ENCODE measurements around the gene DBNL. TPM values are rescaled to one million over a fixed set of nuclear protein-coding genes. Genes with fewer than 3 reads are reported as not detected.

DBNL gene
- total and polyA plus RNA-seq, 2 of the 13 experiments (the other 11 are each of a cell fraction or from before 2014, with no cell fraction given) = 20.8 to 35.1 TPM

DNA sequence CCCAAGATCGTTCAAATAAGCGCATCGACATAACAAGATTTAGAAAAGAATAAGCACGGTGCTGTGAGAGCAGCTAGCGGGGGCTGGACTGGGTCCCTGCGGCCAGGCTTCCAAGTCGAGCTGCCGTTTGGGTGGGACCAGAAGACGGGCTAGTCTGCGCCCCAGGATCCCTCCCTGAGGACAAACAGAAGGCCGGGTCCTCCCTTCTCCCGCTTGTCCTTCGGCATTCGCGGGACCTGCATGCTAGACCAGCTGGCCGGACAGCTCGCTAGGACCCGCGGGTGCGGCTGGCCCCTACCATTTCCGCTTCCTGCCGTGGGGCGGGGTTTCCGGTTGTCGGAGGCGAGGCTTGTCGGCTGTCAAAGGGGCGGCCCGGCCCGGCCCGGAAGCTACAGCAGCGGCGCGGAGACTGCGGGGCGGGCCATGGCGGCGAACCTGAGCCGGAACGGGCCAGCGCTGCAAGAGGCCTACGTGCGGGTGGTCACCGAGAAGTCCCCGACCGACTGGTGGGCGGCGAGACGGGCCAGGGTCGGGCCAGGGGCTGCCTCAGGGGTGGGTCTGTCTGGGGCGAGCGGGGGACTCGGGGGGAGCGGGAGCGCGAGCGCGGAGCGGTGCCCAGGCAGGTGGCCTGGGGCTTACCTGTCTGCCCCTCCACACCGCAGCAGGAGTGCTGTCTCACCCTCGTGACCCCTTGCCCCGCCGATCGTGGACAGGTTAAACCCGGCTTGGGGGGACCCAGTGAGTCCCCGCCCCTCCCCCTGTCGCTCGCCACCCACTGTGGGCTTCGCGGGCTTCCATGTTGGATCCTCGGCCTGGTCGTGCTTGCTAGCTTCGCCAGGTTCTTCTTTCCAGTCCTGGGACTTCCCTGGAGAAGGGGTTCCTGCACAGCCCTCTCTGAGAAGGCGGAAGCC lies at the start of gene DBNL (continued):
- TF ChIP-seq ZBTB4 (CRISPR knock-in tag; IDR thresholded peaks at IDR 0.05; ENCODE audit: borderline replicate concordance) (peak; percentile 76; the same call in 1 of the 2 replicates), MATR3 (CRISPR knock-in tag; IDR thresholded peaks at IDR 0.05) (no peak), ZNF614 (CRISPR knock-in tag; IDR thresholded peaks at IDR 0.05; ENCODE audit: borderline replicate concordance) (peak; percentile 60; the same call in 1 of the 2 replicates), PAX8 (CRISPR knock-in tag; IDR thresholded peaks at IDR 0.05; ENCODE audit: borderline replicate concordance) (0 out of 2 replicates have a peak, but pooled peaks have one; percentile 89), ZNF337 (CRISPR knock-in tag; IDR thresholded peaks at IDR 0.05; ENCODE audit: borderline replicate concordance, low read depth) (peak; percentile 81; the same call in 1 of the 2 replicates), KDM5B (CRISPR knock-in tag; IDR thresholded peaks at IDR 0.05; ENCODE audit: borderline replicate concordance) (peak; percentile 61; the same call in 1 of the 2 replicates), PATZ1 (CRISPR knock-in tag; IDR thresholded peaks at IDR 0.05) (peak; percentile 46), CSRNP2 (CRISPR knock-in tag; conservative IDR thresholded peaks at IDR 0.05; ENCODE audit: low read depth) (no peak), SIX4 (CRISPR knock-in tag; IDR thresholded peaks at IDR 0.05) (no peak), PHF8 (CRISPR knock-in tag; IDR thresholded peaks at IDR 0.05) (peak; percentile 85), TMF1 (CRISPR knock-in tag; IDR thresholded peaks at IDR 0.05; ENCODE audit: low read depth) (peak; percentile 45; the same call in 1 of the 2 replicates), CREB3 (CRISPR knock-in tag; IDR thresholded peaks at IDR 0.05) (no peak), ZSCAN31 (CRISPR knock-in tag; IDR thresholded peaks at IDR 0.05; ENCODE audit: low read depth) (peak; percentile 37; the same call in 1 of the 2 replicates)
- TF ChIP-seq, protein P1, sequence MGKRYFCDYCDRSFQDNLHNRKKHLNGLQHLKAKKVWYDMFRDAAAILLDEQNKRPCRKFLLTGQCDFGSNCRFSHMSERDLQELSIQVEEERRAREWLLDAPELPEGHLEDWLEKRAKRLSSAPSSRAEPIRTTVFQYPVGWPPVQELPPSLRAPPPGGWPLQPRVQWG (CRISPR knock-in tag; IDR thresholded peaks at IDR 0.05; ENCODE audit: borderline replicate concordance, low read depth) = no peak
